K562 (cell line): Measurements from ENCODE around the gene HRC. TPM values are rescaled to one million over a fixed set of nuclear protein-coding genes. Genes with fewer than 3 reads are reported as not detected.
A peak's percentile ranks its signal among the peaks of the same experiment; 100 is the strongest.

ENCODE experiments used
- AFF1 ChIP-seq, 2 experiments: fragments of 450-650 bp; IDR thresholded peaks; 2 replicates each; pipeline ENCODE4 v1.6.1; 2018; ENCODE audit warnings: mild to moderate bottlenecking in 2 of 2, low read depth in 1 of 2; ENCODE audit not compliant: partially characterized antibody in 2 of 2
- ATF1 ChIP-seq, 2 experiments: fragments of 450-650 bp in 1 of 2; IDR thresholded peaks; 2 replicates each; pipeline ENCODE4 v1.6.1; 2016; ENCODE audit warnings: missing compliant biosample characterization in 1 of 2, missing genetic modification characterization in 1 of 2
- C11orf30 ChIP-seq: fragments of 450-650 bp; IDR thresholded peaks from 2 replicates; pipeline ENCODE4 v1.6.1; 2016; ENCODE audit warnings: low read depth, mild to moderate bottlenecking
- KLF13 ChIP-seq: fragments of 450-650 bp; IDR thresholded peaks from 2 replicates; pipeline ENCODE4 v1.6.1; 2016; ENCODE audit warnings: missing genetic modification characterization, low read depth, mild to moderate bottlenecking, missing compliant biosample characterization, moderate library complexity, borderline replicate concordance
- MEIS2 ChIP-seq: fragments of 450-650 bp; IDR thresholded peaks from 2 replicates; pipeline ENCODE4 v1.6.1; 2014; ENCODE audit warnings: mild to moderate bottlenecking; ENCODE audit not compliant: partially characterized antibody
- MTA1 ChIP-seq: fragments of 450-650 bp; IDR thresholded peaks from 2 replicates; pipeline ENCODE4 v1.6.1; 2017; ENCODE audit warnings: borderline replicate concordance
- NCOR1 ChIP-seq: fragments of 450-650 bp; IDR thresholded peaks from 2 replicates; pipeline ENCODE4 v1.6.1; 2016; ENCODE audit warnings: mild to moderate bottlenecking, moderate library complexity
- NFRKB ChIP-seq: fragments of 450-650 bp; IDR thresholded peaks from 2 replicates; pipeline ENCODE4 v1.6.1; 2016; ENCODE audit warnings: low read depth
- NR3C1 ChIP-seq: sonication (generic); formaldehyde crosslinking; IDR thresholded peaks from 2 replicates; pipeline ENCODE4 v1.8.1; 2022; ENCODE audit warnings: missing genetic modification reagents
- SETDB1 ChIP-seq: IDR thresholded peaks from one replicate; pipeline ENCODE4 v1.6.1; 2012; ENCODE audit warnings: low read length, control low read depth, inconsistent platforms
- SP1 ChIP-seq: sonication (generic); formaldehyde crosslinking; IDR thresholded peaks from 2 replicates; pipeline ENCODE4 v1.8.1; 2022; ENCODE audit warnings: mild to moderate bottlenecking, missing genetic modification reagents
- SRF ChIP-seq, 2 experiments: fragments of 250-450, 450-650 bp in 1 of 2; sonication (Bioruptor Pico) in 1 of 2; sonication (generic) in 1 of 2; formaldehyde crosslinking; IDR thresholded peaks; 2 replicates each; pipeline versions ENCODE4 v1.5.0 to v1.5.1; 2020 to 2022; ENCODE audit warnings: mild to moderate bottlenecking in 1 of 2, missing genetic modification reagents in 1 of 2
- TCF7L2 ChIP-seq: fragments of 150-350 bp; IDR thresholded peaks from 2 replicates; pipeline ENCODE4 v1.6.1; 2016; ENCODE audit warnings: low read depth, mild to moderate bottlenecking, low read length, moderate library complexity
- TEAD4 ChIP-seq, 2 experiments: sonication (generic) in 1 of 2; formaldehyde crosslinking in 1 of 2; IDR thresholded peaks; 2 replicates each; pipeline versions ENCODE4 v1.6.1 to v1.8.0; 2012 to 2022; ENCODE audit warnings: borderline replicate concordance in 1 of 2, inconsistent platforms in 1 of 2, low read length in 1 of 2, mild to moderate bottlenecking in 1 of 2, missing genetic modification reagents in 1 of 2
- THRAP3 ChIP-seq: fragments of 450-650 bp; IDR thresholded peaks from 2 replicates; pipeline ENCODE4 v1.6.1; 2016; ENCODE audit warnings: mild to moderate bottlenecking, inconsistent platforms, borderline replicate concordance
- YBX1 ChIP-seq: fragments of 450-650 bp; IDR thresholded peaks from 2 replicates; pipeline ENCODE4 v1.7.1; 2016; ENCODE audit warnings: mild to moderate bottlenecking
- ZNF175 ChIP-seq: fragments of 200-800 bp; sonication (Bioruptor generic); IDR thresholded peaks from 2 replicates; pipeline ENCODE4 v1.6.1; 2016; ENCODE audit warnings: low read depth, mild to moderate bottlenecking, missing genetic modification characterization, missing compliant biosample characterization
- ZNF444 ChIP-seq: fragments of 250-450 bp; sonication (Bioruptor Pico); IDR thresholded peaks from 2 replicates; pipeline ENCODE4 v1.4.0; 2020; ENCODE audit warnings: mild to moderate bottlenecking, moderate library complexity
- ZNF780A ChIP-seq: fragments of 250-450 bp; sonication (Bioruptor Pico); IDR thresholded peaks from 2 replicates; pipeline ENCODE4 v1.5.0; 2021; ENCODE audit warnings: mild to moderate bottlenecking
- ZSCAN29 ChIP-seq: fragments of 450-650 bp; IDR thresholded peaks from 2 replicates; pipeline ENCODE4 v1.6.1; 2017
- polyA plus RNA-seq, 8 experiments: library from polyadenylated mRNA; depleted of rRNA in 4 of 8; stranded (reverse) in 5 of 8; unstranded in 3 of 8; fragments of >200 nt; fragmentation: Nextera tagmentation in 2 of 8; fragmentation: Illumina TruSeq in 1 of 8; extraction: Ambion mirVana in 2 of 8; extraction: Trizol in 1 of 8; gene quantifications; 2 replicates each; pipeline versions ENCODE4 v1.2.1 to v1.2.3, GENCODE V29; 2011 to 2014; ENCODE audit warnings: inconsistent platforms in 1 of 8, missing spikeins in 1 of 8
- total RNA-seq, 7 experiments: library from RNA; depleted of rRNA in 6 of 7; stranded (reverse); fragments of >200 nt in 6 of 7; fragmentation: Illumina TruSeq in 2 of 7; extraction: Trizol in 2 of 7; gene quantifications; 2 replicates each; pipeline versions ENCODE4 v1.2.1 to v1.2.3, GENCODE V29; 2011 to 2021; ENCODE audit warnings: low replicate concordance in 1 of 7
- TF ChIP-seq, protein P1 (sequence below): fragments of 450-650 bp; IDR thresholded peaks from 2 replicates; pipeline ENCODE4 v1.6.1; 2017; ENCODE audit warnings: antibody characterized with exemption, mild to moderate bottlenecking

Gene HRC
- total and polyA plus RNA-seq, 9 of the 15 experiments (the other 6 are each of a cell fraction or from before 2014, with no cell fraction given) = 0.66 to 18.7 (median 13.1) TPM

DNA sequence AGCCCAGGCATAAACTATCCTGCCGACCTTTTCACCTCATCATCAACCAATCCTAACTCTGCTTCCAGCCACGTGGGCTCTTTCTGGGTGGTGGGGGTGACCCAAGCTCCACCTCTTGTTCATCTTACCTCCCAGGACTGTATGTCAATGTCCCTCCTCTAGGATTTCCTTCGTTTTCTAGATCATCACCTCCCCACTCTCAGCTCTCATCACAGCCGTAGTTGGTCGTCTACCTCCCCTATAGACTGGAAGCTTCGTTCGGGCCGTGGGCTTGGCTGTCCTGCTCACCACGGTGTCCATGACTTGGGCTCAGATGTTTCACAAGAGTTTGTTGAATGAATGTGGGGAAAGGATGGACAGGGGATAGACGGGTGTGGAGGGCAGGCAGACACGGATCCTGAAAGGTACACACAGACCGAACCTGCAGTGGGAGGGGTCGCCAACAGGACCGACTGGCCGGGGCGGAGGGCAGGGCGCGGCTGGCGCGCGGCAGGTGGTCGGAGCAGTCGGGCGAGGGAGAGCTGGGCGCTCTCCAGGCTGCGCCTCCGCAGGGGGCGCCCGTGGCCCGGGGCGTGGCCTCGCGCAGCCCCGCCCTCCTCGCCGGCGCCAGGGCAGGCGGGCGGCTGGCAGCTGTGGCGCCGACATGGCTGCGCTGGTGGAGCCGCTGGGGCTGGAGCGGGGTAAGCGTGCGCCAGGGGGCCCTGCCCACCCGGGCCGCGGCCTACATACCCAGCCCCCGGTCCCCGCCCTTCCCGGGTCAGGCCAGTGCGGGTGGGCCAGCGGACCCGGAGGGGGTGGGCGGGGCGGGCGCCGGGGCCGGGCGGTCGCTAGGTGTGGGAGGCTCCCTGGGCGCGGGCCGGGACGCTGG is 41.2 kb downstream of the HRC start, which contains the start of gene LIN7B (continued):
- TF ChIP-seq AFF1 (IDR thresholded peaks at IDR 0.05; ENCODE audit: low read depth in 1 of 2, partially characterized antibody in 2 of 2) (peak in 1 of 2 experiments; percentile 70), YBX1 (no peak), KLF13 (tag) (peak; percentile 64; the same call in 1 of the 2 replicates), TEAD4 (IDR thresholded peaks at IDR 0.05; ENCODE audit: low read length) (no peak), TEAD4 (CRISPR knock-in tag; IDR thresholded peaks at IDR 0.05; ENCODE audit: borderline replicate concordance) (no peak), NCOR1 (no peak), THRAP3 (no peak), ZNF444 (CRISPR knock-in tag) (no peak), MEIS2 (peak; percentile 2), SRF (CRISPR knock-in tag; IDR thresholded peaks at IDR 0.05) (no peak), ATF1 (CRISPR knock-in tag; IDR thresholded peaks at IDR 0.05) (no peak), ATF1 (tag; IDR thresholded peaks at IDR 0.05) (peak; percentile 47), ZNF780A (CRISPR knock-in tag) (no peak), NFRKB (no peak), TCF7L2 (no peak), NR3C1 (CRISPR knock-in tag) (no peak), SETDB1 (no peak), SP1 (CRISPR knock-in tag) (peak; percentile 77), ZNF175 (CRISPR knock-in tag) (no peak), MTA1 (no peak), C11orf30 (no peak), ZSCAN29 (no peak)
- TF ChIP-seq, protein P1, sequence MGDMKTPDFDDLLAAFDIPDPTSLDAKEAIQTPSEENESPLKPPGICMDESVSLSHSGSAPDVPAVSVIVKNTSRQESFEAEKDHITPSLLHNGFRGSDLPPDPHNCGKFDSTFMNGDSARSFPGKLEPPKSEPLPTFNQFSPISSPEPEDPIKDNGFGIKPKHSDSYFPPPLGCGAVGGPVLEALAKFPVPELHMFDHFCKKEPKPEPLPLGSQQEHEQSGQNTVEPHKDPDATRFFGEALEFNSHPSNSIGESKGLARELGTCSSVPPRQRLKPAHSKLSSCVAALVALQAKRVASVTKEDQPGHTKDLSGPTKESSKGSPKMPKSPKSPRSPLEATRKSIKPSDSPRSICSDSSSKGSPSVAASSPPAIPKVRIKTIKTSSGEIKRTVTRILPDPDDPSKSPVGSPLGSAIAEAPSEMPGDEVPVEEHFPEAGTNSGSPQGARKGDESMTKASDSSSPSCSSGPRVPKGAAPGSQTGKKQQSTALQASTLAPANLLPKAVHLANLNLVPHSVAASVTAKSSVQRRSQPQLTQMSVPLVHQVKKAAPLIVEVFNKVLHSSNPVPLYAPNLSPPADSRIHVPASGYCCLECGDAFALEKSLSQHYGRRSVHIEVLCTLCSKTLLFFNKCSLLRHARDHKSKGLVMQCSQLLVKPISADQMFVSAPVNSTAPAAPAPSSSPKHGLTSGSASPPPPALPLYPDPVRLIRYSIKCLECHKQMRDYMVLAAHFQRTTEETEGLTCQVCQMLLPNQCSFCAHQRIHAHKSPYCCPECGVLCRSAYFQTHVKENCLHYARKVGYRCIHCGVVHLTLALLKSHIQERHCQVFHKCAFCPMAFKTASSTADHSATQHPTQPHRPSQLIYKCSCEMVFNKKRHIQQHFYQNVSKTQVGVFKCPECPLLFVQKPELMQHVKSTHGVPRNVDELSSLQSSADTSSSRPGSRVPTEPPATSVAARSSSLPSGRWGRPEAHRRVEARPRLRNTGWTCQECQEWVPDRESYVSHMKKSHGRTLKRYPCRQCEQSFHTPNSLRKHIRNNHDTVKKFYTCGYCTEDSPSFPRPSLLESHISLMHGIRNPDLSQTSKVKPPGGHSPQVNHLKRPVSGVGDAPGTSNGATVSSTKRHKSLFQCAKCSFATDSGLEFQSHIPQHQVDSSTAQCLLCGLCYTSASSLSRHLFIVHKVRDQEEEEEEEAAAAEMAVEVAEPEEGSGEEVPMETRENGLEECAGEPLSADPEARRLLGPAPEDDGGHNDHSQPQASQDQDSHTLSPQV = peak; percentile 87
